Fibroblast of skin of back (primary cell): ENCODE data around the gene DUS3L.
"Not testable (repeated sequence)": the region's sequence is repeated elsewhere in the genome, so short reads cannot be mapped to it uniquely, and the experiment has no call there.

Experiments
- DNase-seq: peaks from one replicate; pipeline ENCODE4 v3.0.0-alpha.2; 2013

Gene DUS3L

DNA sequence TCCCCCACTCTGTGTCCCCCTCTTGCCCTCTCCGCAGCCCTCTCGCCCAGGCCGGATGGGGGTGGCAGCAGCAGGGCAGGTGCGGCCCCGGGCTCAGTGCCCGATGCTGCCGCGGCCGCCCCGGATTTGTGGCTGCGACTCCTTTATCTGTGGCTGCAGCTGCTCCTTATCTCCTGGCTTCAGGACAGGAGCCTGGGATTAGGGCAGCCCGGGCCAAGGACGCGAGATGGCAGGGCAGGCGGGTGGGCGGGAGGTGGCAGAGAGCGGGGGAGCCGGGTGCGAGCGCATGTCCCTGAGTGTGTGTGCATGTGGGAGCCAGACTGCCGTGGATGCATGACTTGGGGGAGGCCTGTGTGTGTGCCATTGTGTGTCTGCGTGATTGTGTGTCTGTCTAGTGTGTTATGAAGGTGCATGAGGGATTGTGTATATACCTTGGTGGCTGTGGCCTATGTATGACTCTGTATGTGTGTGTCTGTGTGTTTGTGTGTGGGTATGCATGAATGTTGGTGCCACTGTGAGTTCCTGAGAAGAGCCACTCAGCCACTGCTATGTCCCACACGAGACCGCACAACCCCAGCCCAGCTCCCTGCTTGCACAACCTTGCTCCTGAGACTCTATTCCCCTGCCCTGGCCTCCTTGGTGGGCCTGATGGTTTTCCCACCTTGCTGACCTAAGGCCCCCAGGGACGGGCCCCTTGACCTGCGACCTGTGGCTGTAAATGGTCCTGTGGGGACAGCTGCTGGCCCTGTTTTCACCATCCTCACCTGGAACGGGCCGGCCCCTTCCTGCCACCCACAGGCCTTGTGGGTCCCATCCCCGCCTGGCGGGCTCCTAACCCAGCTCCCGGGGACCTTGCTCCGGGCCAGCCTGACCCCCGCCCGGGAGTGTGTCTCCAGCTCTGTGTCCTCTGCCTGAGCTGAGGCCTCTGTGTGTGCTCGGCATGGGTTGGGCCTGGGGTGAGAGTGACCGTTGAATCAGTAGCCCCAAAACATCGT lies 8.6 kb upstream of the DUS3L start:
- no peak for DNase-seq

DNA sequence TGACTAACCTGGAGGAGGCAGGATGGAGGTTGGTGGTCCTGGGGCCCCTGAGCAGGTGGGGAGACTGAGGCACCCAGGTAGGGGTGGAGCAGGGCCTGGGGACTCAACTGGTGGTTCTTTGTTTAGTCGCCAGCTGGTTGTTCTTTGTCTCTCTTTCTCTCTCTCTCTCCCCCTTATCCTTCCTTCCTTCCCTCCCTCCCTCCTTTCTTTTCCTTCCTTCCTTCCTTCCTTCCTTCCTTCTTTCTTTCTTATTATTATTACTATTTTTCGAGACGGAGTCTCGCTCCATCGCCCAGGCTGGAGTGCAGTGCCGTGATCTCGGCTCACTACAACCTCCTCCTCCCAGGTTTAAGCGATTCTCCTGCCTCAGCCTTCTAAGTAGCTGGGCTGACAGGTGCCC lies 7.3 kb upstream of the DUS3L start:
- no peak for DNase-seq

DNA sequence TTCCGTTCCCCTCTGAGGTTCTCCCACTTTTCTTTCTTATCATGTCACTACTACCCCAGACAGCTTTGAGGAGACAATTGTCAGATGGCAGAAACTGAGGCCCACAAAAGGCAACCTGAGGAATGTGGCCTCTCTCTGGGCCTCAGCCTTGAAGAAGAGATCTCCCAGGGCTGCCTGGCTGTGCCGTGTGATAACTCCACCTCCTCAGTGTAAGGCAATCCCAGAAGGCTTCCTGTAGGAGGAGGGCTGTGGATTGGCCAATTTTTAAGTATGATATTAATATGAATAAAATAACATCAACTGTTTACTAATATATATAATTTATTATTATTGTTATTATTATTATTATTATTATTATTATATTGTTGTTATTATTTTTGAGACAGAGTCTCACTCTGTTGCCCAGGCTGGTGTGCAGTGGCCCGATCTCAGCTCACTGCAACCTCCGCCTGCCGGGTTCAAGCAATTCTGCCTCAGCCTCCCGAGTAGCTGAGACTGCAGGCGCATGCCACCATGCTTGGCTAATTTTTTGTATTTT lies 4.5 kb upstream of the DUS3L start:
- no peak for DNase-seq

DNA sequence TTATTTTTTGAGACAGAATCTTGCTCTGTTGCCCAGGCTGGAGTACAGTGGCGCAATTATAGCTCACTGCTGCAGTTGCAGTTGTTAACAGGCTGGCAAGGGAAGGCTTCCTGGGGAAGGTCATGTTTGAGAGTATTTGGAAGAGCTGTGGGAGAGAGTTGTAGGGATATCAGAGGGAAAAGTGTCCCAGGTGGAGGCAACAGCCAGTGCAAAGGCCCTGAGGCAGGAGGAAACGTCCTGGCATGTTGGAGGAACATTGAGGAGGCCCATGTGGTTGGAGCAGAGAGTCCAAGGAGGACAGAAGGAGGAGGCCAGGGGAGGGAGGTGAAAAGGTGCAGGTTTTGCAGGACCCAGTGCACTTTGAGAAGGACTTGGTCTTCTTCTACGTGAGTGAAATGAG lies 2.2 kb upstream of the DUS3L start:
- no peak for DNase-seq

DNA sequence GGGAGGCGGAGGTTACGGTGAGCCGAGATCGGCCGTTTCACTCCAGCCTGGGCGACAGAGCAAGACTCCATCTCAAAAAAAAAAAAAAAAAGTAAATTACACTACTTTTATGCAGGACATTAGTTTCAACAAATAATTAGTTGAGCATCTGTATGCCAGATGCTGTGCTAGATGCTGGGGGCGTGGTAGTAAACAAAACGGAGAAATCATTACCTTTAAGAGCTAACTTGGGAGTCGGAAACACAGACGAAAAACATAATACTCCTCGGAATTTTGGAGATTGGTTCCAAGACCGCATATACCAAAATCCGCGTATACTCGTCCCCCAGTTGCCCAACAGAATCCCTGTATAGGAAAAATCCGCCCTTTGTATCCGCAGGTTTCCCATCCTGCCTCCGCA lies 1.3 kb upstream of the DUS3L start:
- DNase-seq: no peak

DNA sequence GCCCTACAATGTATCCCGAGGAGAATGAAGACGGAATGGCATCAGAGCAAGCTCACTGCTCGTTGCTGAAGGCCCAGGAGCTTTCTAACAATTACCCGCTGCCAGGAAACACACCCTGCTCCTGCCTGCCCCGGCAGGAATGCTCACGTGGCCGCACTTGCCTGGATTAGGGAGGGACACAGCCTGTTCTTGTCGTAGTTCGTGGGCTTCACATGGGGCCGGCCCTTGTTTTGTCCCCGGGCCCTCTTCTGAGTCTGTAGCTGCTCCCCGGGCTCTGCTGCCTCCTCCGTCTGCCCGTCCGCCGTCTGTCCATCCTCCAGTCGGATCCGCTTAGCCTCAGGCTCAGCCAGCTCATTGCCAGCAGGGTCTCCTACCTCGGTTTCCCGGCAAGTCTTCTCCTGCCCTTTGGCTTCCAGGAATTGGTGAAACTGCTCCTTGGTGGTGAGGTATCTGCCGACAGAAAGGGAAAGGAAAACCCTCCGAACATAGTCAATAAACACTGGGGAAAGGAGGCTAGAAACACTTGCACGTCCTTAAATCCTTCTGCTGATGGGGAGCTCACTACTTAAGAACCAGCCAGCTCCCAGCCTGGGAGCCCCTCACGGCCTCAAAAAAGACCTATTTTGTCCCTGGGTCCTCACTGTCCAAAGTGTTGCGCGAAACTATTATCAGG lies 941 bp downstream of the DUS3L start:
- no peak for DNase-seq

DNA sequence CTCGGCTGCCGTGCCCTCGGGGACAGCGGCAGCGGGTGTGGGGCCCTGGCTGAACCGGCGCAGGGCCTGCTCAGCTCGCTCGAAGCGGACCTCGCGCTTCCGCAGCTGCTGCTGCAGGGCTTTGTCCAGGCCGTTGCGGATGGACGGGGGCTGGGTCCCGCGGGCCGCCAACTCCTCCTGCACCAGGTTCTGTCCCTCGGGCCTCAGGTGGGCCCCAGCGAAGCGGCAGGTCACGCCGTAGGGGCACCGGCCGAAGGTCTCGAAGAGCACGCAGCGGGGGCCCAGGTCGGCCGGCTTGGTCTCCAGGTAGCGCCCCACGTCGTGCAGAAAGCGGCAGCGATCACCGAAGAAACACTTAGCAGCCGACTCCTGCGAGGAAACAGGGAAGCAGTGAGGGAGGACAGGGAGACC lies 1.6 kb downstream of the DUS3L start:
- no peak for DNase-seq

DNA sequence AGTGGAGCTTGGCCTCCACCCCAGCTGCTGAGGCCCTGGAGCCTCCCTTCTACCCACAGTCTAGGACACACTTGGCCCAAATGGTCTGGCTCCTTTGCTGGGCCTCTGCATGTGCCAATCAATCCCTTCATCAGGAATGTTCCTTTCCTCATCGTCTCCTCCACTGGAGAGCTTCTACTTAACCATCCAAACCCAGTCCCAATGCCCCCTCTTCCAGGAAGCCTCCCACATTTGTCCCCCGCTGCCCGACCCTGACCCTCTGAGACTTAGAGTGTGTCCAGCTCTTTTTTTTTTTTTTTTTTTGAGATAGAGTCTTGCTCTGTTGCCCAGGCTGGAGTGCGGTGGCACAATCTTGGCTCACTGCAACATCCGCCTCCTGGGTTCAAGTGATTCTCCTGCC lies 2.5 kb downstream of the DUS3L start:
- DNase-seq: no peak

DNA sequence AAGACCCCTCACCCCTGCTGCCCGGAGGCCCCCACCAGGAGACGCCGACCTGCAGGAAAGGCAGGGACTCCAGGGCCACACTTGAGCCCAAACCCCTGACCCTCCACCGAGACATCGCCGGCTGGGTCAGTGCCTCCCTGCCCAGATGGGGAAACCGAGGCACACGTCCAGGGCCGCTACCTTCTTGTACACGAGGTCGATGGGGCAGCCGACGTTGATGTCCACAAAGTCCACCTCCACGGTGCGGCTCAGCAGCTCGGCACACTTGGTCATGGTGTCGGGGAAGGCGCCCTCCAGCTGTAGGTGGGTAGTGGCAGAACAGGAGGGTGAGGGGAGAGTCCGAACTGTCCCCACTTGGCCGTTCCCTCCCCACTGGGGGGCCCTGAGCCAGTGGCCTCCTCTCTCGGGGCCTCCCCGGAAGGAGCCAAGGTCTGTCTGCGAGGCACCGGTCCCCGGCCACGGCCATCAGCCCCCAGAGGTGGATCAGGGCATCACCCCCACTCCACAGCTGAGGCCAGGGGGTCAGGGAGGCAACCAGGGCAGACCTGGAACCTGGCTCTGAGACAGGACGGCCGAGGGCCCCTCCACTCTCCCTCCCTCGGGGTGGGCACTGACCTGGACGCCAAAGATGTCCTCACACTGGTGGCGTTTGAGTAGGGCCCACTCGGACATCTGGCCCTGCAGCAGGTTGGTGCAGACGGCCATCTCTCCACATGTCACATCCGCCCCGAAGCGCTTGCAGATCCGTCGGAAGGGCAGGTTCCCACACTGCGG lies 3.4 kb downstream of the DUS3L start:
- no peak for DNase-seq

DNA sequence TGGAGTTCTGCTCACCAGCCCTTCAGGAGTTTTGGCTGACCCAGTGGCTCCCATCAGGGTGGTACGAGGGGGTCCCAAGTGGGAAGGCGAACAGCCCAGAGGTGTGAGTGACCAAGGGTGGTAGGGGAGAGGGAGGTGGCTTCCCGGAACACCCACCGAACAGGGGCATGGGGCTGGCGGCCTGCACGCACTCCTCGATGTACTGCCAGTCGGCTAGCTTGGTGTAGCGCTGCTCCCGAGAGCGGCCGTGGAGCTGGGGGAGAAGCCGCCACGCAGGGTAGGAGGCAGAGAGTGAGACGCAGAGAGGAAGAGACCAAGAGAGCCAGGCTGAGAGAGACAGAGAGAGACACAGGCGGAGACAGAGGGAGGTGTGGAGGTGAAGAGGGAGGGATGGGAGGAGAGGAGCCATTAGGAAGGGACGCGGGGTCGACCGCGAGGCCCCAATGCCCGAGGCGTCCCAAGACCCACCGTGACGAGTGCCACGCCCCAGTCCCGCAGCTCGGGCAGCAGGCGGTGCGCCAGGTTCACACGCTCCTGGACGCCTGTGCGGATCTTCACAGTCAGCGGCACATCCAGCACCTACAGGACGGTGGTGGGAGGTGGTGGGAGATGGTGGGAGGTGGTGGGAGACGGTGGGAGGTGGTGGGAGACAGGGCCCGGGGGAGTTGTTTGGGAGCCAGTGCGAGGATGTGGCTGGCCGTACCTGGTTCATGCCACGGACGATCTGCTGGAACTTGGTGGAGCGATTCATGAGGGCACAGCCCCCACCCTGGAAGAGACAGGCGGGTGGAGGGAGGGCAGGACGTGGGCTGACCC lies 4.2 kb downstream of the DUS3L start:
- no peak for DNase-seq

DNA sequence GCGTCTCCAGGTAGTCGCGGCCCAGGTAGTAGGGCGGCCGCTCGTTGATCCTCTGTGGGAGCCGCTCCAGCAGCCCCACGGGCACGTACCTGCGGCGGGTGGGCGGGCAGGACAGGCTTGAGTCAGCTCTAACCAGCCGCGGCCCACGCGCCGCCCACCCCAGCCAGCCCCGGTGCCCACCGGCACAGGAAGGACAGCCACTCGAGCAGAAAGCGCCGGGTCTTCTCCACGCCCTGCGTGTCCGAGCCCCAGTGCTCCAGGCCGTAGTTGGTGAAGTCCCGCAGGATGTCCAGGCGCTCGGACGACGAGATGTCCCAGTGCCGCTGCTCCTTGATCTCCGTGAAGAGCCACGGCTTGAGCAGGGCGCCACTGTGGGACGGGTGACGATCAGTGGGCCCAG lies 5.5 kb downstream of the DUS3L start:
- no peak for DNase-seq

DNA sequence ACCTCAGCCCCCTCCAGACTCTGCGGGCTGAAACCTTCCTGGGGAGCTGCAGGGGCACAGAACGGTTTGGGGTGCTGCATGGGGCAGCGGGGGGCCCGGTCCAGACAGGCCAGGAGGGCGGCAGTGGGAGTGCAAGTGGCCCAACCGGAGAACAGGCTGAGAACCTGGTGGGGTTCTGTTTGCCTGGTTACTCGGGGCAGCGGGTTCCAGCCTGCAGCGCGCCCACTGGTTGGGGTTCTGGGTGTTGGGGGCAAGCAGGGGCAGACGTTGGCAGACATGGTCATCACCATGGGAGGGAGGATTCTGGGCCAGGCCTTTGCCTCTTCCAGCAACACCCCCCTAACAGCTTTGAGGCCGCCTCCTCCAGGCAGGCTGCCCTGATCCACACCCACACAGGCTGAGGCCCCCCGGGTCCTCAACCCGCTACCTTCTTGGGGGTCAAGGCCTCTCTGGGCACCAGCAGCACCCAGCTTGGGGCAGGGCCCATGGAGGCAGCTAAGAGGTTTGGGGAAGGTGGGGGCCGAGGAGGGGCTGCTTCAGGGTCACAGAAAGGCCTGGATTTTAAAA lies 6.3 kb downstream of the DUS3L start, which contains the start of gene PRR22:
Gene PRR22 (minus strand): TSS at position 166 of the 567 bp plus-strand sequence. CDS start 86 bp downstream, at position 80.
- DNase-seq: no peak

DNA sequence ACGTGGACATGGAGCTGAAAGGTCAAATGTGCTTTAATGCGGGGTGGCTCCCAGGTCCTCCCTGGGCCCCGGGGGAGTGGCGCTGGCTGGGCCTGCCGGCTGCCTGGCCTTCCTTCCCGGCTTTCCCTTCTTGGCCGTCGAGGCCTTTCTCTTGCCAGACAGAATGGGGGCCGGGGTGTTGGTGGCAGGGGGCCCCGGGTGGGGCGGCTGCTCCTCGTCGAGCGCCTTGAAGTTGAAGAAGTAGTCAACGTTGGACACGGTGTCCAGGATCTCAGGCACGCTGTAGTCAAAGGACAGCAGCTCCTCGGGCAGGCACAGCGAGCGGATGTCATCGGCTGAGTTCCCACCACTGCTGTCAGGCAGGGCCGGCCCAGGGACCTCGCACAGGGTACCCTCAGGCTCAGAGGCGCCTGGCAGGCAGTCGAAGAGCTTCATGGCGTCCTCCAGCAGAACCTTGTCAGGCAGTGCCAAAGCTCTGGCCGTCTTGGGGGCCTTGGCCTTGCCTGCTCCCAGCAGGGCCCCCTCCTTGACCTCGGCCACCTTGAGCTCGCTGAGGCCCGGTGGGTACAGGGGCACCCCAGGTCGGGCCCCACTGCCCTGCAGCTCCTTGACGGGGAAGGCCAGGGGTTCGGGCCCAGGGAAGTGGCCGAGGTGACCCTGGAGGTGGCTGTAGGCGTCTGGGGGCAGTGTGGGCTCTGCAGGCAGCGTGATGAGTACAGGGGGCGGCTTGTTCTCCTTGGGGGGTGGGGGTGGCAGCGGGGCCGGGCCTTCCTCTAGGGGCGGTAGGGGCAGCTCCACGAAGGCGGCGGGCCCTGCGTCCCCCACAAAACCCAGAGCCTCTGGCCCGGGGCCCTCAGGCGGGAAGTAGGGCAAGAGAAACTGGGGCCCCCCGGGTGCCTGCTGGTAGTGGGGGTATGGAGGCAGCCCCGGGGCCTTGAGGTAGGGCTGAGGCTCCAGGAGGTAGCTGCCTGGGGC lies 7.7 kb downstream of the DUS3L start:
- DNase-seq: no peak

DNA sequence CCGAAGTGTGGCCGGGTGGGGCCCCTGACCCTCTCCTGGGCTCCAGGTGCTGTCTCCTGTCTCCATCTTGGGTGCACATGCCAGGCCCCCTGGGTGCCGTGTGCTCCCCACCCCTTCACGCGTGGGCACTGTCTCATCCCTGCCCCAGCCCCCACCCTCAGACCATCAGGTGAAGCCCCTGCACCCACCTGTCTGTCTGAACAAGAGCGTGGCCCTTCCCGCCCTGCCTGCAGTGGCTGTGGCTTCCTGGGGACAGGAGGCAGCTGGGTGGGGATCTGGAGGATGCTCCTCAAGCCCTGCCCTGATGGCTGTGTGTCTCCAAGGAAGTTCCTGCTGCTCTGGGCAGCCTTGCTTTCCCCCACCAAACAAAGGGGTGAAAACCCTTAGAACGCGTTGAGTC lies 8.6 kb downstream of the DUS3L start:
- no peak for DNase-seq

DNA sequence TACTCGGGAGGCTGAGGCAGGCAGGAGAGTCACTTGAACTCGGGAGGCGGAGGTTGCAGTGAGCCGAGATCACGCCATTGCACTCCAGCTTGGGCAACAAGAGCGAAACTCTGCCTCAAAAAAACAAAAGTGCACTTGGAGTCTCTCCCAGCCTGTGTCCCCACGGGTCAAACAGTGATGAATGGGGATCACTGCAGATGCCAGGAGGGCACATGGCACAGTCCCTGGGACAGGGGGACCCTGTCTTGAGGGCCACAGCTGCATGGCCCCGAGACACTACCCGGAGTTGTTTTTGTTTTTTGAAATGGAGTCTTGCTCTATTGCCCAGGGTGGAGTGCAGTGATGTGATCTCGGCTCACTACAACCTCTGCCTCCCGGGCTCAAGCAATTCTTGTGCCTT lies 10.0 kb downstream of the DUS3L start:
- not testable (repeated sequence) for DNase-seq

DNA sequence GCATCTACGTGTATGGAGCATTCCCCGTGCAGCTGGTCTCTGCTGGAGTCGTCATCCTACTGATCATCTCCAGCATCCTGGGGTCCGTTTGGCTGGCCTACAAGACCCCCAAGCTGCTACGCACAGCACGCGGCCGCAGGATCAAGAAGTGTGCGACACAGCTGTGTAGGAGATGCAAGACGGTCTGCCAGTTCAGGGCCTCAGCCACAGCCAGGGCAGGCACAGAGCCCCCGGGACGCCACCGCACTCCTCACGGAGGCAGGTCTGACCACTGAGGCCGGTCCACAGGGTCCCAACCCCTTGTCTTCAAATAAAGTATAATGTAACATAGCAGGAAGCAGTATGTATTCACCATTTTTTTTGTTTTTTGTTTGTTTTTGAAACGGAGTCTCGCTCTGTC lies 12.6 kb downstream of the DUS3L start:
- no peak for DNase-seq

DNA sequence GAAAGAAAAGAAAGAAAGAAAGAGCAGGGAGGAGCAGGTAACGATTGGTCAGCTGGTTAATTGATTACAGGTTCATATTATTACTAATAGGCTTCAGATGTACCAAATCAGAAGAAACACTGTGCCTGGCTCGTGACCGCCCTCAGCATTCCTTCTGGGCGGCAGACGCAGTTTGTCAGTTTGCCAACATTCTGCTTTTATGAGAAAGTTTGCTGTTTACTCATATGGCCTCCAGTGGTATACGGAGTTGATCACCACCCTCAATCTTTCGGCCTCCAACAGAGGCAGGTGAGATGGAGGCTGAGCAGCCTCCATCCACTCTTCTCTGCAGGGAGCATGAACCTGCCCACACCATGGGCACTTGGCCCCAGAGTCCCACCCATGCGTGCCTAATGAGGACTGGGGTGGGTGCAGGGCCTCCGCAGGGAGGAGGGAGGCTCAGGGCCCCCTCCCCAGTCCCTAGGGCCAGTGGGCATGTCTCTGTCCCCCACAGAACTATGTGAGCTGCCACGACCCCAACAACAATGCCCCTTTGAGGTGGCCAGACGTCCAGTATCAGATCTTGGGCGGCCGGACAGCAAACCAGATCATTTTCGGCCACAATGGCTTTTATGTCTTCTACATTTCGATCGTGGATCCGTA lies 15.2 kb downstream of the DUS3L start:
- DNase-seq: peak; percentile 61

DNA sequence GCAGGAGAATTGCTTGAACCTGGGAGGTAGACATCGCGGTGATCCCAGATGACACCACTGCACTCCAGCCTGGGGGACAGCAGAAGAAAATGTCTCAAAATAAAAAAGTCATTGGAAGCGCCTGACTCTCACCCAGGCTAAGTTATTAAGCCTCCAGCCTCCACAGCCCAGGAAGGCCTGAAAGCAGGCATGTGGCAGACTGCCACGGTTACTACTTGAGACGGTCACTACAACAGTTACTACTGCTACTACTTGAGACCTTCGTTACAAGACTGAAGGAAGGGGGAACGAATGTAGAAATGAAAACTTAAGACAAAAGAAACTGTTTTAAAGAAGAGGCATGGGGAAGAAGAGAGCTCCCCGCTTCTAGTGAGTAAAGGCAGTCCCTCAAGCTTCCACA lies 16.0 kb downstream of the DUS3L start:
- no peak for DNase-seq

DNA sequence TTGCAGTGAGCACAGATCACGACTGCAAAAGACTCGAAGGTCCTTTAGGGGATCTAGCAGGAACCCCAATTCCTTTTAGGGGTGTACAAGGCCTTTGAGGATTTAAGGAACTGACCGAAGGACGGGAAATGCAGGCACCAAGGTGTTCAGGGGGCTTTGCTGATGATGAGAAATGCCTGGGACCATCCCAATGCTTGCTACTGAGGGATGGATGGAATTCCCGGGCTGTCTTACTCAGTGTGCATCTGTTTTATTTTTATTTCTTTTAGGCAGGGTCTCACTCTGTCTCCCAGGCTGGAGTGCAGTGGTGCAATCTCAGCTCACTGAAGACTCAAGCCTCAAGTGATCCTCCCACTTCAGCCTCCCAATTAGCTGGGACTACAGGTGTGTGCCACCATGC lies 17.7 kb downstream of the DUS3L start:
- DNase-seq: no peak

DNA sequence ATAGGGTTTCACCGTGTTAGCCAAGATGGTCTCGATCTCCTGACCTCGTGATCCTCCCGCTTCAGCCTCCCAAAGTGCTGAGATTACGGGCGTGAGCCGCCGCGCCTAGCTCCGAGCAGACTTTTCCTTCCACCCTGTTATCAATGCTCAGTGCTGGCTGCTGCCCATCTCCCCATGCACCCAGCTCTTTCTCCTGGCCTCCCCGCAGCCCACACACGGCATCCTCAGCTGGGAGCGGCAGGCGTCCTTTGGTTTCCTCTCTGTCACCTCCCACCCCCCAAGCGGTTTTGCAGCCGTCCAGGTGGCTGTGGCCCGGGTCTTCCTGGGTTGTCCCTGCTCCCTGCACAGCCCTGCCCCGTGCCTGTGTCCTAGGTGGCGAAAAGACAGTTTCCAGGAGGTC lies 18.5 kb downstream of the DUS3L start:
- DNase-seq: no peak
